ENCODE data around the gene PDC.

PDC gene

DNA sequence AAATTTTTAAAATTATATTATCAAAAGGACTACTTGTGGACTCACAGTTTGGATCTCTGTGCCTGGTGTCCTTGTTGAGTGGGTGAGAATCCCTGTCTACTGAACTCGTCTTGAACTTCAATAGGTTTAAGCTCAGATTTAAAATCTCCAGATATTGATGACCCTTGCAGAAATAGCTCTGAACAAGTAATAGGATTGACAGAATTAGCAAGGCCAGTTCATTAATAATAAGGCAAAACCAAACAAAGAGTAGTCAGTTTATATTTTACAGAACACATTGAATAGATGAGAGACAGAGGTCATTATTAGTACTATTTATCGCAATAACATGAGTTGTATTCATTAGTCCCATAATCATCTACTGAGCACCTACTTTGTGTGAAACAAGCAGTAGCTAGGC lies at the start of gene PDC:
PDC (minus strand) TSS at position 101 of the 400 bp plus-strand sequence. CDS start 11,655 bp downstream, outside the sequence.
- DNase-seq = no peak

DNA sequence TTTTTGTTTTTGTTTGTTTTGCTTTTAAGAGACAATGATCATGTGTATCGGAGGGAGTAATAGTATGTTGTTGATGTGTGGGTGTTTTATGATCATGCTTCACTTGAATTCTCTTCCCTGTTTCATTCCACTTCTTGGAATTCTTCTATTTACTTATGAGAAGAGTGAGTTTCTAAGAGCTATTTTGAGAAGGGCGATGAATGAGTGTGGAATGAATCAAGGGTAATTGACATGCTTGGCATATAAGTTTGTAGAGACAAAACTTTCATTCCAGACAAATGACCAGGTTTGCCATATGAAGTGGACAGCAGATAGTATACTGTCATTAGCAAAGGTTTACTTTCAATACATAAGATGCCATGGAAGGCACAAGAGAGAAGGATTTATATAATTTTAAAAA lies 42.3 kb upstream of the PDC start:
- DNase-seq = peak in 1 of 3 donors; percentile 16

DNA sequence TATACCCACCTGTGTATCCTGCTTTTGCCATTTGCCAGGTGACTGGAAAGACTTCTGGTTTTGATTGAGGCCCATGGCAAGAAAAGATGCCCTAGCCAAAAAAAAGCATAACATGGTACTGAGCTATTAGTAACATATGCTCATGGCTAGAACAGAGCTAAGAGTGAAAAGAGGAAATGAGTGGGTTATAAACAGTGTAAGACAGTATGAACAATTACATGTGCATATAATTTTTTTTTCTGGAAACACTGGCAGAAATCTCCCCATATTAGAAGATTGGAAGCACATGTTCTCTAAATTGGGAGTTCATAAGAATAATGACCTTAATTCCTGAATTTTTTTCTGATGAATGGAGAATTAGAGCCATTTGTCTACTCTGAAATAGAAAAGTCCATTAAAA lies 41.2 kb upstream of the PDC start:
- peak in 1 of 3 donors; percentile 18 for DNase-seq

DNA sequence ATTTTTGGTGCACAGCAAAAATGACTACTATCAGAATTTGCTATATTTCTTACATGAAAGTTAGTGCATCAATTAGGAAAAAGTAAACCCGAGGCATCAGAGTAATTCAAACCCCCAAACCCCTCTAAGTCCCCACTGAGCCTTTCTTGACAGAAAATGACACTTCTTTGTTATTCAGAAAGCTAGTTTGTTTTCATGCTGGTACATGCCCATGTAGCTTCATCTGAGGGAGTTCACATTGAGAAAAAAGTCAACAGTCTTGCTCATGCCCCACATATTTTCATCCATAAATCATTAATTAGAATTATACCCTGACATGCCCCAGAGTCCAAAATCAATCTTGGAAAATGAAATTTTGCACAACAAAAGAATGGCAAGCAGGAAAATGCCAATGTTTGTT lies 39.9 kb upstream of the PDC start:
- DNase-seq = peak in 1 of 3 donors; percentile 15

DNA sequence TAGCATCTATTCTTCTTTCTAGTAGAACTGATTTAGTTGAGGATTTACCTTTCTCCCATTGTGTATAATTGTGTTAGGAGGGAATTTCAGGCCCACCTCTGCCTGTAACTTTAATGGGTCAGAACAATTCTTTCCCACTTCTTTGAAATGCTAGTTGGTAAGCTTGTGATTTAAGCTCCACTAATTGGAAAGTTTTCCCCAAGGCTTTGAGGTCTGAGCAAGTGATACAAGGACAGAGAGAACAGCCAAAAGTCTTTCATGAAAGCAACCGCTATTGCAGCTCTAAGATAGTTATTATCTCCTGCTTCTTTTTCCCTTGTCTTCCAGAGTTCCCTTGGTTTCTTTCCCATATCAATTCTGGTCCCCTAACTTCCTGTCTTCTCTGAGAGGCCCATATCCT lies 38.7 kb upstream of the PDC start:
- peak in 1 of 3 donors; percentile 1 for DNase-seq

DNA sequence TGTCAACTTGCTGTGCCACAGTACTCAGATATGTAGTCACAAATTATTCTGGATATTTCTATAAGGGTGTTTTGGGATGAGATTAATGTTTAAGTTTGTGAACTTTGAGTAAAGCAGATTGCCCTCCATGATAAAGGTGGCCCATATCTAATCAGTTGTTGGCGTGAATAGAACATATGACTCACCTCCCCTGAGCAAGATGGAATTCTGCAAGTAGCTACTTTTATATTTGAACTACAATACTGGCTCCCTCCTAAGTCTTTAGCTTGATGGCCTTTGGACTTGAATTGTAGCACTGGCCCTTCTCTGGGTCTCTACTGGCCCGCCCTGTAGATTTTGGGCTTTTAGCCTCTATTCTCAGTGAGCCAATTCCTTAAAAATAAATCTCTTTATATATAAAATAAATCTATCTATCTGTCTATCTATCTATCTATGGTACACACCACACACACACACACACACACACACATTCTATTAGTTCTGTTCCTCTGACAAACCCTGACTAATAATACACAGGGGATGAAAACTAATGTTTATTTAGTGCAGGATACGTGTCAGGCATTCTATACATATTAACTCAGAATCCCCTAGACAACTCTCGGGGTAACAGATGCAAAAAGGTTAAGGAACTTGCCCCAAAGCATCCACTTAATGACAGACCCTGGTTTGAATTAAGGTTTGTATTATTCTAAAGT lies 37.9 kb upstream of the PDC start:
- peak in 1 of 3 donors; percentile 15 for DNase-seq

DNA sequence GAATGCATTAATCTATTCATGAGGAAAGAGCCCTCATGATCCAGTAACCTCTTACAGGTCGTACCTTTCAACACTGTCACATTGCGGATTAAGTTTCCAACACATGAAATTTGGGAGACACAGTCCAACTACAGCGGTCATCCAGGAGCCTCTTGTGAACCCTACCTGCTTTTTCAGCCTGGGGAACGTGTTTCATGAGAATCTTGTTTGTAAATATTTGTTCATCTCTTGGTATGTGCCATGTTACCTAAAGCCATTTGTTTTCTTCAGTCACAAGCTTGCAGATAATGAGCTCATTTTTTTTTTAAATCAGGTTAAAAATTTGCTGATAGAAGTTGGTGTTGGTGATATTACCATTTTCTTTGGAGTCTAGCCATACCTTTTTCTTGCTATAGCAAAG lies 37.2 kb upstream of the PDC start:
- DNase-seq = no peak

DNA sequence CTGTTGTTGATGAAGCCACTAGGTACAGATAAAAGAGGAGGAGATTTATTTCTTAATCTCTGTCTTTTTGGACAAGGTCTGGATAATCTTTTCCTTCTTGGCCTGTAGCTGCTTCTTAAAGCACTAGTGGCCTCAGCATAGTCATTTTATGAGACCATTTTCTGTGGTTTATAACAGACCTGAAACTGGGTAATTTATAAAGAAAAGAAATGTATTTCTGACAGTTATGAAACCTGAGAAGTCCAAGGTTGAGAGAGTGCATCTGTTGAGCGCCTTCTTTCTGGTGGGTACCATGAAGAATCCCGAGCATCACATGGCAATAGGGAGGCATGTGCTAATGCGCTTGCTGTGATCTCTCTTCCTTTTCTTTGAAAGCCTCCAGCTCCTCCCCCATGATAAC lies 36.7 kb upstream of the PDC start:
- no peak for DNase-seq

DNA sequence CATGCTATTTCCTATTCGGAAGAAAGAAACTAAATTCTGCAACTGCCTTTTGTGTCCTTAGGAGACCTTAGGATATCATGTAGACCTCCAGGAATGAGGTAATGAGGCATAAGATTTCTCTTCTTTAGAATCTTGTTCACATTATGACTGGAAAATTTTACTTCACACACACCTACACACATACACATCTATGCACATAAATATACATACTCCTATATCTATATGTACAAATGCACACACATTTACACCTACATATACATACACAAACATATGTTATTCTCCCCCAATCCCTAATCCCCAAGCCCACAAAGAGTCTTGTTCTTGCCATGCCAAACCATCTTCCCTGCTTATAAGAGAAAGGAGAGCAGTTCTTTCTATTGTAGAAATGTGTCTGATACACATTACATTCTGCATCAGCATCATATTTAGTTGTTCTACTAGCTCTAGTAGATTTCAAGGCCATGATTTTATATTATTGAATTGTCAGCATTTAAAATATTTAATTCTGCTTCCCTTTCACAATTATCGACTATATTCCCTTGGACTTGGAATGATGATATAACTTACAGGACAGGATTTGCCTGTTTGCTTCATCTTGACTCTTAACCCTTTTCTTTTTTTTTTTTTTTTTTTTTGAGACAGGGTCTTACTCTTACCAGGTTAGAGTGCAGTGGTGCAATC lies 35.4 kb upstream of the PDC start:
- DNase-seq = no peak

DNA sequence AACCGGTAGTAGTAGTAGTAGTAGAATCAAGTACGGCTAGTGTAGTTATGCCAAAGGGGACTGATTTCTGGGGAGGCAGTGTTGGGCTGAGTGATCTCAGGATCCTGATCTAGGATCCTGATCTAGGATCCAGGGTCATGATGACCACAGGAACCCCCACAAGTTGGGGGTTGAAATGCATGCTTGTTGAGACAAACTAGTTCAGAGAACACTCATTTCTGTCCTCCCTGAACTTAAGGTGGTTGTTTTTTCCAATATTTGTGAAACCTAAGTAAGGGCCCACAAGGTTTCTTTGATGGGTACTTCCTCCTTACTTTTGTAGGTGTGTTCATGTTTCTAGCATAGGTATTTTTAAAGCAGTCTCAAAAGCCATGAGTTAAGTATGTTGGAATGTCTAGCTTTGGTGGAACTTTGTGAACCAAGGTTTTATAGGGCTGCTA lies 33.9 kb upstream of the PDC start:
- DNase-seq = peak in 1 of 3 donors; percentile 9

DNA sequence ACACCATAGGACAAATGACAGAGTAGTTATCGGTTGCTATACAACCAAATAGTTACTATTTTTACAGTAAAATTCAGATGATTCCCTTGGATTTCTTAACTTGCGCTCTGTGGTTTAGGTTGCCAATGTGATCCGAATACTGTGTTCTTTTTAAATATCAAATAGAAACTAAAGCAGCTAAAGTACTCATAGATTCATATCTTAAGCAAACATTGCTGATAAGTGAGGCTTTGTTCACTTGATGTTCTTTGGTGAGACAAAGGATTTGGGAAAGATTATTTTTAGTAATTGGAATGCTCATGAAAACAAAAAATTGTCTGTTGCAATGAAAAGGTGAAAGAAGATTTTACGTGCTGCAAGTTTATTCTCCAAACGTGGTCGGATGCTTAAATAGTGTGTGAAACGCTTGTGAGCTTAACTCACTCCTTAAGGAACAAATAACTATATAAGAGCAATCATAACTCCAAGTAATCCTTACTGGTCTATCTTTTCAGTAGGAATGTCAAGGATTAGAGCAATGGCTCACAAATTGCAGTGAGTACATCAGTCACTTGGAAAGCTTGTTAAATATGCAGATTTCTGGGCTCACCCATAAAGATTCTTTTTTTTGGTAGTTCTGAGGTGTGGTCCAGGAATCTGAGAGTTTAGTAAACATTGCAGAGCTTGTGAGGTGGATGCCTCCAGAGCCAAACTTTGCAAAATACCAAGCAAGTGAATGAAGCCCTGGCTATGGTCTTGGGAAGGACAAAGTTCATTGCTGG lies 31.8 kb upstream of the PDC start:
- DNase-seq = no peak

DNA sequence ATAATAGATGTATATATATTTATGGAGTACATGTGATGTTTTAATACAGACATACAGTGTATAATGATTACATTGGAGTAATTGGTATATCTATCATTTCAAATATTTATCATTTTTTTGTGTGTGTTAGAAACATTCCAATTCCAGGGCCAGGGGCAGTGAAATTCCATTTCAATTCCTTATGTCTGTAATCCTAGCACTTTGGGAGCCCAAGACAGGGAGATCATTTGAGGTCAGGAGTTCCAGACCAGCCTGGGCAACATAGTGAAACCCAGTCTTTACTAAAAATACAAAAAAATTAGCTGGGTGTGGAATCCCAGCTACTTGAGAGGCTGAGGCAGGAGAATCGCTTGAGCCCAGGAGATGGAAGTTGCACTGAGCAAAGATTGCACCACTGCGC lies 30.4 kb upstream of the PDC start:
- DNase-seq = peak in 1 of 3 donors; percentile 9

DNA sequence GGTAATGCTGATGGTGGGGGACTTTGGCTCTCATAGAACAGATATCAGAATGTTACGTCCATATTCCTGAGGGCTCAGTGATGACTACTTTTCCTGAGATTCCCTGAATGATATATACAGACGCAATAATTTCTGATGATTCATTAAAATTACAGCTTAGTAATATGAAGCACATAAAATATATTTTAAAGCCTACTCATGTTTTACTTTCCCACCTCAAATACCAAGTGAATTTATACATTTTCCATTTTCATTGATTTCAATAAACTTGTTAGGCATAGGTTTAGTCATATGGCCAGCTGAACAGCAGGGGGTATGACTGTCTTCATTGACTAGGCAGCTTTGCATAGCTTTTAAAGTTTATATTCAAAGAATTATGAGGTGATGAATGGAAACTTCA lies 26.2 kb upstream of the PDC start:
- no peak for DNase-seq

DNA sequence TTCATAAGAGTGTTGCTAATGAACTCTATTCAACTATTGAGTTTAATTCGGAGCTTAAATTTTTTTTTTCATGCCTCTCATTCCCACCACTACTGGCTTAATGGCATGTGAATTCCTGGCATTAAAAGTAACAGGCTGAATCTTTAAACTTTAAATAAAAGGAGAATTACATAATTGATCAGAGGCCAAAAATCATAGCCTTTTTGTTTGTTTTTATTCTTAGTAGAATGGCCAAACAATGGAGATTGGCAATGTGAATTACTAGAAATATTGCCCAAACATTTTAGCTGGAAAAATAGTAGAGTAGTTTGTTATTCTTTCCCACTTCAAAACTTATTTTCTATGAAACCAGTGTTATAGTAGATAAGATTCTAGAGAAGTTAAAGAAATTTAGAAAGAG lies 25.1 kb upstream of the PDC start:
- DNase-seq = no peak

DNA sequence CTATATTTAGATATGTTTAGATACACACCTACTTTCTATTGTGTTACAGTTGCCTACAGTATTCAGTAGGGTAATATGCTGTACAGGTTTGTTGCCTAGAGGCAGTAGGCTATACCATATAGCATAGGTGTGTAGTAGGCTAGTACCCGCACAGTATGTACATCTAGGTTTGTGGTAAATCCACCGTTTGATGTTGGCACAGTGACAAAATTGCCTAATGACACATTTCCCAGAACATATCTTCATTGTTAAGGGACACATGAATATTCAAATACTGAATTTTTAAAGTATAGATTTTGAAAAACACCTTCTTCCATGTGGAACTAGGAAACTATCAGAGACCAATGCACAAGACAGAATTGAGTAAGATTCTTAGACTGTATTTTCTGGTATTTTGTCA lies 22.6 kb upstream of the PDC start:
- DNase-seq = no peak

DNA sequence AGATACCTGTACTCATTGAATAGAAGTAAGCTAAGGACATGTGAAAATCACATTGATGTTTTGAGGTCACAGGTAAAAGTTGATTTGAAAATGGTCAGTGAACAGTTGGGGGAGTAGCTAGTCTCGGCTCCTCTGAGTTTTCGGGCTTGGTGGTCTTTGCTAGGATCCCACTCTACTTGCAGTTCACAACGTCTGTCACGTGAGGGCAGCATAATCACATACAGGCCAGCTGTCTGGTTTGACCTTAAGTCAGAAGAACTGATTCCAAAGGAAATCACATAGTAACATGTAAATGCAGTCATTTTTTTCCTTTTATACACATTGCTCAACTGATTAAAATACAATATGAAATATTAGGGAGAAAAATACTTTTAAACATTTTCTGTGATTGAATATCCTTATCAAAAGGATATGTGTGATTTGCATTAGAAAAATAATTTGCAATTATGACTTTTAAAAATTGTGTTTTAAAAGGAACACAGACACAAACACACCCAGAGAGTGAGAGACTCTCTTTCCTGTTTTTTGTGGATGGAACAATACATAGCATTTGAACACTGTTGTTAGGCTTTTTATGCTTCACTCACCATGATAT lies 21.8 kb upstream of the PDC start:
- DNase-seq = peak; percentile 64 to 75 (median 73)

DNA sequence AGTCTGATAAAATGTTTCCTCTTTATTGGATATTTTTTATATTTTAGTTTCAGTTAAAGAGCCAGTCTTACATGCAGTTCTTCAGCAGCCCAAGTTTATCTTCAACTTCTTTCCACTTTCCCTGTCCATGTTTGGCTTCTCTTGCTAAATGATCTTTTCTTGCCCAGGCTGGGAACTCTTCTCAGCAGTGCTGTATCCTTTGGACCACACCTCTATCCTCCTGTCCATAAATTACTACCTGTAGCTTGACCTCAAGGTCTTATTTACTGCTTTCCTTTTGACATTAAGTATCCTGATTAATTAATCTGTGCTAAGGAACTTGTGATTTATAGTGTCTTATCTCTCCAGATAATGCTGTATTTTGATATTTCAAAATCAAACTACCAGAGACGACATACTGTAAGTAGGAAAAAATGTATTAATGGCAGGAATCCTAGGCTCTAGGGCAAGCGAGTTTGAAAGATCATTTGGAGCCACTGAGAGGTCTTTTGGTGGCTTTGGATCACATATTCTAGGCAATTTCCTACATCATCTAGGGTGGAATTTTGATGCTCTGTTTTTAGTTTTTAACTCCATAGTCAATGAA lies 20.5 kb upstream of the PDC start:
- DNase-seq = no peak

DNA sequence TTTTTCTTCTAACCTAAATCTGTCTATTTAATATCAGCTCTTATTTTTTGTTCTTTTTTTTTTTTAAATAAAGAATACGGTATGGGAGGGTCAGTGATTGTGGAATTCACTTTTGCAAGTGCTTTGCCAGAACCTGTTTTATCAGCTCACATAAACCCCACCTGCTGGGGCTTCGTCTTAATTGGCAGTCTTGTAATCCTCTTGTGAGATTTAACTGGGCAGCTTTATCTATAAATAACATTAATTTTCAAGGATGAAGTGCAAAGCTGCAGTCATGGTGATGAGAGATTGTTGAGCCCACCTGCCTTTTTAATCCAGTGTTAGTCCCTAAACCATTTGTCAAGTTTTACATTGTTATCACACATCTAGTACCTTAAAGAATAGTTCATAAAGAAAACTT lies 18.2 kb upstream of the PDC start:
- DNase-seq = no peak

DNA sequence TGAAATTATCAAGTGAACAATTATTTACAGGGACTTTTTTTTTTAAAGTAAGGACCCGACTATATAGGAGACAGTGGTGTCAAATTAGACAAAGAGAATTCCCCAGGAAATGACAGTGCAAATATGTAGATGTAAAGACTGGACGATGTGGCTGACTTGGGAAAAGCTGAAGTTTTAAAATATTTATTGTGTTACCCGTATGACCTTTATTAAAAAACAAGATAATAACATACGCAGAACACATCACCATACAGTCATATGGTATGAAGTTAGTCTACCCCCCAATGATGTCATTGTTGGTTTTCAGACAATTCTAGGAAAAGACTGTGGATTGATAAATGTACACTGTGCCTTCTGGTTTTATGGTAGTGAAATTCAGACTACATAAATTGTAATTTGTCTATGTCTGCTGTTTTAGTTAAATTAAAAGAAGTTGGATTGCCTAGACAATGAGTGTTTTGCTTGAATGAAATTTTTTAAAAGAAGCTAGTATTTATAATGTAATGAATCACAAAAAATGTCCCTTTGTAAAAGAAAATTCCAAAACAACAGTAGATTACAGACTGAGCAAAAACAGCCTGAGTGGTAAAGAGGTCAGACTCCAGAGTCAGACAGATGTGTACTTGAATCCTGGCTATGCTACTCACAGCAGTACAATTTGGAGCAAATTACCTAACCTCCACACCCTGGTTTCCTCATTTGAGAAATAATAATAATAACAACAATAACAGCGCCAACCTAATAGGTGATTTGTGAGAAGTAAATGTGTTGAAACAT lies 15.5 kb upstream of the PDC start:
- peak in 2 of 3 donors; percentile 3 to 28 for DNase-seq

DNA sequence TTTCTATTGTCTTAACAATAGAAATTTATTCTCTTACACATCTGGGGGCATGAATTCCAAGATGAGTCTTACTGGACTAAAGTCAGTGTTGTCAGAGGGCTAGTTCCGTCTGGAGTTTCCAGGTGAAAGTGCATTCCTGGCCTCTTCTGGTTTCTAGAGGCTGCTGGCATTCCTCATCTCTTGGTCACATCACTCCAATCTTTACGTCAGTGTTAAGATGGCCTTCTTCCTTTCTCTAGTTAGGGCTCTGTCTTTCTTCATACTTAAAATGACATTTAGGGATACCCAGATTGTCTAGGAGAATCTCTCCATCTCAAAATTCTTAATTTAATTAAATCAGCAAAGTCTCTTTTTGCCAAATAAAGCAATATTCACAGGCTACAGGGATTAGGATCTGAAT lies 13.3 kb upstream of the PDC start:
- DNase-seq = no peak

DNA sequence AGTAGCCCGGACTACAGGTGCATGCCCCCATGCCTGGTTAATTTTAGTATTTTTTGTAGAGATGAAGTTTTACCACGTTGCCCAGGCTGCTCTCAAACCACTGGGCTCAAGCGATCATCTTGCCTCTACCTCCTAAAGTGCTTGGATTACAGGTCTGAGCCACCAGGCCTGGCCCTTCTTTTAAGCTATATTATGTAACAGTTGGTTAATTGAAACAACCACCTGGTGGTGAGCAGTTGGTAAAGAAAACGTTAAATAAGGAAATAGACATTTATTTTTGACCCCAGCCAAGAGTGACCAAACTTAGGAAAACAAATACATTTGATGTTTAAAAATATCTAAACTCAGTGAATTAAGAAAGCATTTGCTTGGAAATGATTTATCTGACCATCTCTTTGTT lies 12.1 kb upstream of the PDC start:
- DNase-seq = no peak

DNA sequence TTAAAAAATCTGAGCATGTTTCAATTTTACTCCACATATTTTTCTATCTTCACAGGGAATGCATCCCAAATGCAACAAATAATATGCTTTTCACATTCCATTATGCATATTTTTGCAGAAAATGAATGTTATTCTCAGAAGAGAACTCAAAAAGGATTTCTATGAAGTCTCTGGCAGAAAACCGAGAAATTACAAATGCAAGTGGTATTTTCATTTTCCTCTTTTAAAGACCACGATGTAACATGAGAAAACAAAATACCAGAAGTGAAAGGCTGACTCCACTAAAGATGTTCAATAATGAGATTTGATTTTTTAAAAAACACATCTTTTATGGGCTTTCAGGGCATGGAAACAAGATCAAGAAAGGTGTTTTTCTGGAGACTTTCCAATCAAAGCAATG lies 5.0 kb upstream of the PDC start:
- DNase-seq = no peak

Data from suppressor macrophage treated with lipopolysaccharide for 1 hour (primary cell).